ENCODE measurements around the gene OR51D1.

DNA sequence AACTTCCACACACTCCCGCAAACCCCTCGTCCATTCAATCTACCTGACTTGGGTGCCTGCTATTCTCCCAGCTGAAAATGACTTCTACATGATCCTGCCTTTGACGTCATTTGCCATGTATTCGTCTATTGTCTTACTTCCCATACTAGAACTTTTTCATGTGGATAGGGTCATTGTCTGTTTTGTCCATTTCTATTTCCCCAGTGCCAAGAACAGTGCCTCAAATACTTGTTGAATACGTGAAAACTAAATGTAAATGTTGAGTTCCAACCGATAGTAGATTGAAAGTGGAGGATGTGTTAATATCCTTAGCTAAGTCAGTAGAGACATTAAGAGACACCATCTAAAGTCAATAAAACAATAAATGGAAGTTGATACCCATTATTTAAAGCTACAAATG lies 30.2 kb upstream of the OR51D1 start:
- TF ChIP-seq POLR2A (IDR thresholded peaks at IDR 0.05), result no peak
- TF ChIP-seq, protein P1, sequence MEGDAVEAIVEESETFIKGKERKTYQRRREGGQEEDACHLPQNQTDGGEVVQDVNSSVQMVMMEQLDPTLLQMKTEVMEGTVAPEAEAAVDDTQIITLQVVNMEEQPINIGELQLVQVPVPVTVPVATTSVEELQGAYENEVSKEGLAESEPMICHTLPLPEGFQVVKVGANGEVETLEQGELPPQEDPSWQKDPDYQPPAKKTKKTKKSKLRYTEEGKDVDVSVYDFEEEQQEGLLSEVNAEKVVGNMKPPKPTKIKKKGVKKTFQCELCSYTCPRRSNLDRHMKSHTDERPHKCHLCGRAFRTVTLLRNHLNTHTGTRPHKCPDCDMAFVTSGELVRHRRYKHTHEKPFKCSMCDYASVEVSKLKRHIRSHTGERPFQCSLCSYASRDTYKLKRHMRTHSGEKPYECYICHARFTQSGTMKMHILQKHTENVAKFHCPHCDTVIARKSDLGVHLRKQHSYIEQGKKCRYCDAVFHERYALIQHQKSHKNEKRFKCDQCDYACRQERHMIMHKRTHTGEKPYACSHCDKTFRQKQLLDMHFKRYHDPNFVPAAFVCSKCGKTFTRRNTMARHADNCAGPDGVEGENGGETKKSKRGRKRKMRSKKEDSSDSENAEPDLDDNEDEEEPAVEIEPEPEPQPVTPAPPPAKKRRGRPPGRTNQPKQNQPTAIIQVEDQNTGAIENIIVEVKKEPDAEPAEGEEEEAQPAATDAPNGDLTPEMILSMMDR (IDR thresholded peaks at IDR 0.05), result no peak
- TF ChIP-seq EP300 (IDR thresholded peaks at IDR 0.05), result no peak

All from suprapubic skin (tissue), 3 donors.